CD4-positive, alpha-beta T cell treated with Interleukin-17A for 1 hour (primary cell): Measurements from ENCODE around the gene DENND5A.
"Not testable (repeated sequence)": the region's sequence is repeated elsewhere in the genome, so short reads cannot be mapped to it uniquely, and the experiment has no call there.

Source experiments
- DNase-seq: peaks from one replicate; pipeline ENCODE4 v3.0.0-alpha.2; 2020

The DENND5A gene

DNA sequence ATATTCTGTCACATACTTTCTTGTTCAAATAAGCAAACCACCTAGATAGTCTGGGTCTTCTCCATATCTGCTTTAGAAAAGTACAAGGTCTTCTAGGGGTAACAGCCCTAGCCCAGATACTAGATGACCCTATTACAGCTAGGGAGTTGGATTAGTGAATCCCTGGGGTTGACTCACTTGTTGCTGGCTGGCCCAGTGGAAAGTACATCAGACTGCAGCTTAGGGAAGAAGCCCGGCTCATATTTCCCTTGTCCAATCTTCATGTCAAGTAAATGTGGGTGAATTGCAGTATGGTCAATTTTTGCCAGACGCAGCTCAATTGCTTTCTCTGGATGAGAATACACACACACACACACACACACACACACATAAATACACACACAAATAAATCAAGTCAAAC is 94.7 kb downstream of the DENND5A start:
- no peak for DNase-seq

GRCh38 chr11:9169595-9170295 is 95.4 kb downstream of the DENND5A start:
- no peak for DNase-seq

DNA sequence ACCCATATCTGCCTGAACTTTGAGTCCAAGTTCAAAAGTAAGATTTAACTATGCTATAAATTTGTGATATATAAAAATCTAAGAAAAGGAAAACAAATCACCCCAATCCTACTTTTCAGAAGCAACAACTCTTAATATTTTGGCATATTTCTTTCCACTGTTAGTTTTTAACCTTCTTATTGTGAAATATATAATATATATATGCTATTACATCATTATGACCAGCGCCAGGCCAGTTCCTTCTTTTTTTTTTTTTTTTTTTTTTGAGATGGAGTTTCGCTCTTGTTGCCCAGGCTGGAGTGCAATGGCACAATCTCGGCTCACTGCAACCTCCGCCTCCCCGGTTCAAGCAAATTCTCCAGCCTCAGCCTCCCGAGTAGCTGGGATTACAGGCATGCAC is 103.2 kb downstream of the DENND5A start:
- not testable (repeated sequence) for DNase-seq

- DNase-seq, result no peak
Observed at GRCh38 chr11:9160166-9160565, 105.0 kb downstream of the DENND5A start.

- DNase-seq, result no peak
Observed at GRCh38 chr11:9158898-9159391, 106.2 kb downstream of the DENND5A start.

GRCh38 chr11:9155930-9156329 is 109.2 kb downstream of the DENND5A start:
- DNase-seq, result no peak

DNA sequence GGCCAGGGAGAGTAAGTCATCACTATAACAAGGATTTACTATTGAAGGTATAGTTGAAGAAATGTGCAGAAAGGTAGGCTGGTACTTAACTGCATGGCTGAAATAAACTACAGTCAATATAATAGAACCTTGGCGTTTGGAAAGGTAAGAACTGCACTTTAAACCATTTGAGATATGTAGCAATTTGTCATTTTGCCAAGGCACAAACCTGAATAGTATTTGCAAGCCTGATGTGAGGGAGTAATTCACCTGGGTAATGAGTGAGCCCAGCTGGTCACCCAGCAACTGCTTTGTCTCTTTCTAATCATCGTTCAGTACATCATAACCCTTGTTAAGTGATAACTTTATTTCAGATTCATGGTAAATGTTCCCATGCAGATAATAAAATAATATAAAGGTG is 111.5 kb downstream of the DENND5A start:
- DNase-seq, result no peak

GRCh38 chr11:9151631-9152030 is 113.5 kb downstream of the DENND5A start:
- no peak for DNase-seq

- DNase-seq, result no peak
Observed at GRCh38 chr11:9150926-9151325, 114.2 kb downstream of the DENND5A start.

DNA sequence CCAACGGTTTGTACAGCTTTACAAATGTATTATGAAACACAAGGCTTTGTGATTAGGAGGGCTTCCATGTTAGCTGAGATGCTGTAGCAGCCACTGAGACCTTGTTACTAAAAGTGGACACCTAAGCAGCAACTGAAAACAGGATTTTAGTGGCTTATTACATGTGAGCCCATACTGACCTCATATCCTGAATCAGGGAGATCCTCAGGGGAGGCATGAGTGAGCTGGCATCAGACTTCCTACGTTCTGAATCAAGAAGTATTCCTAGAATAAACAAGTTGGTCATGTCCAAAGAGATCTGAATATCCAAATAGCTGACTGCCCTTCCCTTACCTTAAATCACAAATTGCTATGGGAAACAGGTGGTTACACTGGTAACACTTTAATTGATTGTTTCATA is 114.6 kb downstream of the DENND5A start:
- DNase-seq, result no peak

GRCh38 chr11:9148727-9149126 is 116.4 kb downstream of the DENND5A start:
- DNase-seq, result no peak

- DNase-seq, result no peak
Observed at GRCh38 chr11:9148035-9148434, 117.1 kb downstream of the DENND5A start.

- DNase-seq, result no peak
Observed at GRCh38 chr11:9146477-9146876, 118.7 kb downstream of the DENND5A start.

GRCh38 chr11:9145283-9145682 is 119.9 kb downstream of the DENND5A start:
- no peak for DNase-seq

DNA sequence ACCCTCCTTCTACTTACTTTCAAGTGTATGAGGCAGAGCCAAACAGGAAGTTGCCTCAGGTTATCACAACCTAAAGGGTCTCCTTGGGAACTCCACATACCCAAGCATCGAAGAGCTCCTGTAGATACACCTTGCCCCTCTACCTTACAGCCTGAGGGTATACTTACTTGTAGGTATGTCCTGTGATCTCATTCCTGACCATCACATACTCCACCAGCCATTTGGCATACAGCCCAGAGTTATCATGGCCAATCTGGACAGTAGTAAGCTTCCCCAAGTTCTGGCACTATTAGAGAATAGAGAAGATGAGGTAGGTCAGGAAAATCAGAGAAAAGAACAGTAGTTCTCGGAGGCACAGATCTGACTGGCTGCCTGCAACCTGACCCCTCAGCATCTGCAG is 120.3 kb downstream of the DENND5A start:
- no peak for DNase-seq

DNA sequence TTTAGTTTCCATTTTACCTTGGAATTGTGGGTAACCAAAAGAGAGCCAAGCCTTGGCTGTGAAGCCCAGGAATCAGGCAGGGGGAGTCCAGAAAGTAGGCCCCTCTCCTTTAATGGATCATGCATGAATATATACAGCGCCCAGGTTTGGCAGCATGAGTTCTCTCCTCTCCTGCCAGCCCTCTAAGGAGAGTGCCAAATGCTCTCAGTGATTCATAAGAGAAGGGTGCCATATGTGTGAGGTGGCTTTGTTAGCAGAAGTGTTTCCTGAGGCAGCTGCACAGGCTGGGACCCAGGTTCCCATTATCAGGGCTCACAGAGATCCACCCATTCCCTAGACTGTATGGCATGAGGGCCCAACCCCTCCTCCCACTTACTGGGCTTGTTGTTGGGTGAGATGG is 121.4 kb downstream of the DENND5A start:
- DNase-seq, result no peak

- no peak for DNase-seq
Observed at GRCh38 chr11:9142732-9143131, 122.4 kb downstream of the DENND5A start.

DNA sequence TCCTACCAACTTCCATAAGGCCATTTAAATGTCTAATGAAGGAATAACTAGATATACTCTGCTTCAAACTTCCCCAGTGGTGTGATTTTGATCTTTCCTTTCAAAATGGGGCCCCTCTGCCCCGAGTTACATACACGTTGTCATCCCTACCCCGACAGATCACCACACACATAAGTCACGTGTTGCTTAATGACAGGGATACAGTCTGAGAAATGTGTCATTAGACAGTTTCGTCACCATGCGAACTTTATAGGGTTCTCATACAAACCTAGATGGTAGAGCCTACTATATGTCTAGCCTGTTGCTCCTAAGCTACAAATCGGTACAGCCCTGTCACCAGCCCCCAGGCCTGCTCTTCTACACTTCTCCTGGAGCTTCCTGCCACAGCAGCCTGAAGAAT is 124.0 kb downstream of the DENND5A start:
- no peak for DNase-seq

DNA sequence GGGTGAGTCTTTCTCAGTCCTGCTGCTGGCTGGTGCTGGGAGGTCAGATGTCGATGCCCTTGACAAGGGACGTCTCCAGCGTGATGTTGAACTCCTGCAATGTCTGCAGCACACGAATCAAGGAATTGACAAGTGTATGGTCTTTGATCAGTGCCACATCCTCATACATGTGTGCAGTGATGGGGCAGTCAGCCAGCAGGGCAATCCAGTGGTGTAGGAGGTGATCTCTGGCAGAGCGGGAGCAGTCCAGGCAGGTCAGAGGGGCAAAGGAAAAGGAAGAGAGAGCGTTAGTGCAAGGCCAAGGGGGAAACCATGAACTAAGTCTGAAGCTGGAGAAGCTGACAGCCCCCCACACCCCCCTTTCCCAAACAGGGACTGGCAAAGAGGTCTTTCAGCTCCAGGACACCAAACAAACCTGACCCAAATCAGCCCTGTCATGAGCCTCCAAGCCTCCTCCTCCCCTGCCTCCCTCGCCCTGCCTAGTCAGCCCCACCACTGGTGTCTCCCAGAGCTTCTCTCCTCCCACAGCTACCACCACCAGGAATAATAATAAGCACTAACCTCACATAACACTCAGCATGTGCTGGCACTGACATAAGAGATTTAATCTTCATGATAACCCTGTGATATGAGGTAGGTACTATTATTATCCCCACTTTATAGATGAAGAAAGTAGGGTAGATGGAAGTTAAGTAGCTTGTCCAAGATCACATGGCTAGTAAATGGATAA is 125.4 kb downstream of the DENND5A start:
- no peak for DNase-seq

DNA sequence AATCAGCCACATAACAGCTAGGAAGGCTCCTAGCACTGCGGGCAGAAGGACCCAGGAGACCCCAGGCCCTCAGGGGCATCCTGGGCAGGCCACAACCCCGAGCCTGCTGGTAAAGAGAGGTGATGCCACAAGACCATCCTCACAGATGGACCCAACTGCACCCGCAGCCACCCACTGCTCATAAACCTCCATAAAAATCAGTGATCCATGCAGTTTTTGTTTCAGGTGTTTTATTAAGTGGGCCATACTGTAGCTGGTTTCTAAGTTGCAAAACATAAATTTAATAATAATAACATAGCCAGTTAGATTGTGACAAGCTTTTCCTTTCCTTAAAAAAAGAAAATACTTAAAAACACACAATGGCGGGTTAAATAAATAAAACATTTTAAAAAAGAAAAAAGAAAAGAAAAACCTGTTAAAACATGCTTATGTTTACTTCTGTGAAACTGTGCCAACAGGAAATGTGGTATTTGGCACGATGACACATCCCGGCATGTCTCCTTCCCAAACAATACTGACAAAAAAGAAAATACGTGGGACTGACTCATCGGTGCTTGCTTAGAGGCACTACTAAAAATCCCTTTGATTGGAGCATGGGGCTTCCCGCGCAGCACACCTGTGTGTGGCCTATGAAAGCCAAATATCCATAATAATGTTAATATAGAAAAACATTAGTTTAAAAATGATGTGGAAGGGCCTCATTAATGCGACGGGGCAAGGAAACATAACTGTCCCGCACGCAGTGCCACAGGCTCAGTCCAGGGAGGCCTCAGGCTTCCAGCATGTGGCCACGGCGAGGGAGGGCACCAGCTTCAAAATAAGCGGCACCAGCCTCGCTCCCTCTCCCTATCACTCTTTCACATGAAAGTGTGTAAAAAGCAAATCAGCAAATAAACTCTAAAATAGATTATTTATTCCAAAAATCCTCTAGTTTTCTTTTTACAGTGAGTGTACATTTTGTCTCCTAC is 126.3 kb downstream of the DENND5A start:
- peak; percentile 11 for DNase-seq

DNA sequence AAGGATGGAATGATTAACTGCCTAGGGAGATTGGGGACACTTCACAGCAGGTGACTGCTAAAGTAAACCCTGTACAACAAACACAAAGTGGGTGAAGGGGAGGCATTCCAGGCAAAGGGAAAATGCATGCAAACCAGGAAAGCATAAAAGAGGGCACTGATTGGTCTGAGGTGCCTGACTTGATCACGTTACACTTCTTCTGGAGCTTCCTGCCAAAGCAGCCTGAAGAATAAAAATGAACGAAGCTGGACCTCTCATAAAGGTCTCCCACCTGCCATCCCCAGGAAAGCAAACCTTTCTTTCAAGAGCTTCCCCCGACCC is 127.1 kb downstream of the DENND5A start:
- no peak for DNase-seq

- peak; percentile 60 for DNase-seq
Observed at GRCh38 chr11:9137293-9138132, 127.6 kb downstream of the DENND5A start.

- DNase-seq, result no peak
Observed at GRCh38 chr11:9136741-9137140, 128.4 kb downstream of the DENND5A start.
